Stimulated activated CD8-positive, alpha-beta memory T cell treated with anti-CD3 and anti-CD28 coated beads, Interleukin-4, amount 100 ng/mL, for 48 hours (primary cell): Measurements from ENCODE around the gene SLC49A4.

Source experiments
- DNase-seq: peaks from one replicate; pipeline ENCODE4 v3.0.0-alpha.2; 2020

The SLC49A4 gene

DNA sequence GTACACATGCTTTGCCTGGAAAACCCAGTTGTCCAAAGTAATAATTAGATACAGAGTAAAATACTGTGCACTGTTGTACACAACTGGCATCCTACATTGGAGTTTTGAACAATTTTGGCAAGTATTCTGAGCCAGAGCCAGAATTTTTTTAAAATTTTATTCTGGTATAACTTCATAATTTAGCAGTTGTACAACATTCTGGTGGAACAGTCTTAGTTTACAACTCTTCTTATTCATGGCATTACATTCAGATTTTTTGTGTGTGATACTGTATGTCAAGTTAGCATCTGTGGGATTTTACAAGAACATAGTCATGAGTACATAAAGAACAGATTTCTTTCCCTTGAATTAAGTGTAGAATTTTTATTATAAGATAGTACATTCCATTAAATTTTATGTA lies 67.5 kb downstream of the SLC49A4 start:
- DNase-seq, result no peak

DNA sequence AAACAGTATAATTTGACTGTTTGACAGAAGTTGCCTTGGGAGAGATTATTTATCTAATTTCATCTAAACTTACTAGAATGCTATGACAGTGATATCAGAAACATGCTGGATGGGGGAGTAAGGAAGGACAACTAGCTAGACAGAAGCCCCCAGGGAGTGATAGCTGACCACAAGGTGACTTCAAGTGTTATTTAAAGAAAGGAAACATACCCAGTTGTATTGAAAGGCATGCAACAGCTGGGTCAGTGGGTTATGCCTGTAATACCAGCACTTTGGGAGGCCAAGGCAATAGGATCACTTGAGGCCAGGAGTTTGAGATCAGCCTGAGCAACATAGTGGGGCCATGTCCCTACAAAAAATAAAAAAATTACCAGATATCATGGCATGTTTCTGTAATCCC lies 69.6 kb downstream of the SLC49A4 start:
- DNase-seq, result no peak

DNA sequence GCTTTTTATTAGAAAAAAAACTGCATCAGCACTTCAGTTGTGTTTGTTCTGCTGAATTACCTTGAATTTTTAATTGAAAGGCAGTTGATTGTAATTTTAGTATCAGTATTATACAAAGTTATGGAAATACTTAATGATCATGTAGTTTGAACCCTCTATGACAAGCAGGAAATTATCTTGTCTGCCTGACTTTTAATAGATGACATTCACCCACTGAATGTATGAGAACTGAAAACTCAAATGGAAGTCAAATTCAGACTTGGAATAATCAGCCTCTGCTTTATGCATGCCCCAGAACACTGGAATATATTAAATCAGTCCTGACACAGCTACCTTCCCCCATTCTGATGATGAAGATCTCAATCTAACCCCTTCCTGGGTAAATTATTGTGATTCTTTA lies 73.5 kb downstream of the SLC49A4 start:
- DNase-seq, result no peak

DNA sequence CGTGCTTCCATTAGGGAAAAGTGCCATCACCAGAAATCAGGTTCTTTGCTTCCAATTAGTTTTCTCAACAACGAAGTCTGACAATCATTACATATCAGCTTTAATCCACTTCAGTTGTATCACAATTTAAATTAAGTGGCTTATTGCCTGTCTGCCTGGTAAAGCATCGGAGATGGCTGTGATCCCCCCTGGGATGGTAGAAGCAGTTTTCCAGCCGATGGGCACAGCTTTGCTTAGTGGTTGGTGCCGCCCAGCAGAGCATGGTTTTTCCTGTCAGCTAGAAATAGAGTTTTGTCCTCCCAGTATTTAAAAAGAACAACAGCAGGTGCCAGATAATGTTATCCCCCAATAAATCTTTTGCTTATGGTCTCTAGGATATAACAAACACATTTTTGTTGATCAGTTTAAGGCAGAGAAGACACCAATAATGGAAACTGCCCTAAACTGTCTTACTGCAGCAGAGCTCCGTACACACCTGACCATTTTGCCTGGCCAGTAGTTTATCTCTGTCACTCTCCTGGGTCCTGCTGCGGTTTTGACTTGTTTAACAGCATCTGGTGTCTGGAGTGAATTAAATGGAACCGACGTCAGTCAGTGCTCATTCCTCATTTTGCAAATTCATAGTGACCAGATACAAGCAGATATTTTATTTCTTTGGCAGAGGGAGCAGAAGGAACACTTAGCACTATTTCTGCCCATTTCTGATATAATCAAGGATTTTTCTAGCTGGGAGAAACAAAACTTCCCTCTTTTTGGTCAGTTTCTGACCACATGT lies 79.1 kb downstream of the SLC49A4 start:
- DNase-seq, result no peak

DNA sequence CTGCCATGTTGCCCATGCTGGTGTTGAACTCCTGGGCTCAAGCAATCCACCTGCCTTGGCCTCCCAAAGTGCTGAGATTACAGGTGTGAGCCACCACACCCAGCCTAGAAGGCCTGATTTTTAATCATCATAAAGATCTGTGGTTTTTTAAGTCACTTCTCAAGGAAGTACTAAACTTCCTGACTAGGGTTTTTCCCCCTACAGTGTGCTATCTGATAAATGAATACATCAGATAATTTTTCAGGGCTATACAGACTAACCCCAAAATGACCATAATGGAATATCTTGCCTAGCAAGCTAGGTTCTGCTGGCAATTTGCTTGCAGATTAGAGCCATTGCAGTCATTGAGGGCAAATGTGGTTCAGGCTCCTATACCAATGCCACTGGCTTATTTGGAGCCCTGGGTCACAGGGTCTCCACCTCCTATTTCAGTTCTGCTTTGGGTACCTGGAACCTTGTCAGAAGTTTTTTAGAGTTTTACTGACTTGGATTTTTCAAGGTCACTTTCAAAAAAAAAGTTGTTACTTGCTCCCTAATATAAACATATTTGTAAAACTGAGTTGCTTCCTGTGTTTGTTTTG lies 80.8 kb downstream of the SLC49A4 start:
- no peak for DNase-seq

DNA sequence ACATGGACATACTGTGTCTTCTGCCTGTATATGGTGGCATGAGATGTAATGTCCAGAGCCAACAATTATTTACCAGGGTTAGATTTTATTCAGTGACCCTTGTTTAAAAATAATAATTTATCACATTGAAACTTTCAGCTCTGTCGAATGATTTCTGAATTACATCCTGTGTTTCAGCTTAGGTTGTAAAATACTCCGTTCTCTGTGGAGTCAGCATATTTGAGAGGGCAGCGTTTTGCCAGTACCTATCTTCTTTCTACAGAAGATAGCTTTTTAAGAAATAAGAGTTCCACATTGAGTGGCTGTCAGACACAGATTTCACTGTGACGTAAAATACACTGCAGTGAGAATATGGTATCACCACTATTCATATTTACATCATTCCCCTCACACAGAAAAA lies 85.3 kb downstream of the SLC49A4 start:
- DNase-seq, result no peak

DNA sequence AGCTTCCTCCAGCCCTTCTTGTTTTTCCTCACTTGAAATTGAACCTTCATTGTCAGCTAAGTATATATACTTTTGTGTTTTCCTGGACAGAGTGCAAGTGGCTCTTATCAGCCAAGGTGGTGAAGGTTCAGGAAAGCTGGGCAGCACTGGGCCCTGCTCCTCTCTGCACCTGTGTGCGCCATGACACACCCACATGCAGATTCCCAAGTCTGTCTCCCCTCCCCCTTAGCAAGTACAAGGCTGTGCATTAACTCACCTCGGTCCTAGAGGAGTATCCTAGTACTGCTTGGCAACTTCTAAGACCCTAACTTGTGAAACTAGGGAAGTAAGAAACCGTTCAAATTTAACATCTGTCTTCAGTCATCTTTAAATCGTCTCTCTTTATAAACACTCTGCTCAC lies 85.8 kb downstream of the SLC49A4 start:
- DNase-seq, result no peak

DNA sequence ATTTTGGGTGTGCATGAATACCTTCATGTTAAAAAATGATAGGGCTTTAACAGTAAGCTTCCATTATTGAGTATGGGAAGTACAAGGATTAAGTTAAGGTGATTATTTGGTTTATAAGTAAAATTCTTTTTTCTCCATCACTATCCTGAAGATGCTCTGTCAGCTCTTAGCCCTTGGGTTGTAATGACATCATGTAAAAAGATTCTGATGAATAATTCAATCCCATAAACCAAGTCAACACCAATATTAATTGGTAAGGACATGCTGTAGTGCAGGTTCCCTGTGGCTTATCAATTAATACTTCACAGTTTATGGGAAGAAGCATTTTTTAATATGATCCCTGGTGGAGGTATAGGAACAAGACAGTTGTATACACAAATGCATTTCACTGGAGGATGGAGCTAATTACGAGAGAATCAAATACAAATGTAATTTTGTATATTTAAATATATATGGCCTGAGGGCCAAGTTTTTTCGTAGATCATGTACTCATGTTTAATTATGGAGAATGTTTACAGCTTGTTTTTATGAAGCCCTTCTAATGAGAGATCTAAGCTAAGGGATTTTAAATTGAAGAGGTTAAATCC lies 87.6 kb downstream of the SLC49A4 start:
- DNase-seq, result no peak

DNA sequence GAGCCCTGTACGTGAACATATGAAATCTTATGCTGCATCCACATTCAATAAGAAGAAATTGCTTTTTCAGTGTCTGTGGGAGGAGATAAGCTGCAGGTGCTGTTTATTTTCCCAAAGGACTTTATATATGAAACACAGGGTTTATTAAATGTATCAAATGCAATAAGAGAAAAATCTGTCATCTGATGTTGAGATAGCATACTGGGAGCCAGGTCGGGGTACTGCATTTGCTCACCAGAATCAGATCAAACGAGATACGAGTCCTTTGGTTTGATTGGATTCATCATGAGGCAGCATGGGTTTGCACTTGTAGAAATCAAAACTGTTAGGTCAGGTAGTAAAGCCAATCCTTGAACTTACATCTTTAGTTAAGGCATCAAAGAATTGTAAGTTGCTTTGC lies 91.4 kb downstream of the SLC49A4 start:
- no peak for DNase-seq

DNA sequence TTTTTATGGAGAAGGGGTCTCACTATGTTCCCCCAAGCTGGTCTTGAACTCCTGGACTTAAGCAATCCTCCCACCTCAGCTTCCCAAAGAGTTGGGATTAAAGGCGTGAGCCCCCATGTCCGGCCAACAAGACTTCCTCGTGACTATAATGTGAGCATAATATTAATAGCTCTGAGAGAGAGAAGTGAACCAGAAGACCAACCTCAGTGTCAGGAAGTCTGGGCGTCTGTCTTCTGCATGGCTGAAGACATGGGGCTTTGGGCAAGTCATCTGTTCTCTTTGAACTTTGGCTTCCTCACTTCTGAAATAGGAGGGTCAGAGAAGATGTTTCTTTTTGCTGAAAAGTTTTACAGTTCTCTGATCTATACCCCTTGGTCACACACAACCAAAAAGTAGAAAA lies 92.1 kb downstream of the SLC49A4 start:
- no peak for DNase-seq

DNA sequence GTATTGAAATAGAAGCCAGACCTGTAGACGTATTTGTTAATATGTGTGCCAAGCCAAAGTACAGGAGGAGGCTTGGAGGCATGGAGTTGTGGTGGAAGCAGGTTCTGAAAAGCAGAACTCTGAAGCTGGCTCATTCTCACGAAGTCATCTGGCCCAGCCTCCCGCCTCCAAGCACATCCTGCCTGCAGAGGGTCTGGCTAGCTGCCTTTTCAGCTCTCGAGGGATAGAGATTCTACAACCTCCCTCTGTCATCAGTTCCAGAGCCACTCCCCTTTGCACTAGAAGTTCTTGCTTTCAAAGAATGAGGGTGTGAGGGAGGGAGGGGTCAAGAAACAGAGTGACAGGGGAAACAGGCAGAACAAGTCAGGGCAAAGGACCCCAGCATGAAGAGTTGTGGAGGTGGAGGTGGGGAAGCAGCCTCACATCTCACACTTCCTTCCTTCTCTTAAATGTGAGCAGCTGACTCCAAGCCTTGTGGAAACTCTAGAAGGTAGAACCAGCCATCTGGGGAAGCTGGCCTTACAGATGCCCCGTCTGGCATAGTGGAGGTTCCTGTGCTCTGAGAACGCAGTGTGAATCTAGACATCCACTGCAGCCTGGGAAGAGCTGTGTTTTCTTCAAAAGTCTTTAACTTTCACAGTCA lies 95.3 kb downstream of the SLC49A4 start:
- no peak for DNase-seq

DNA sequence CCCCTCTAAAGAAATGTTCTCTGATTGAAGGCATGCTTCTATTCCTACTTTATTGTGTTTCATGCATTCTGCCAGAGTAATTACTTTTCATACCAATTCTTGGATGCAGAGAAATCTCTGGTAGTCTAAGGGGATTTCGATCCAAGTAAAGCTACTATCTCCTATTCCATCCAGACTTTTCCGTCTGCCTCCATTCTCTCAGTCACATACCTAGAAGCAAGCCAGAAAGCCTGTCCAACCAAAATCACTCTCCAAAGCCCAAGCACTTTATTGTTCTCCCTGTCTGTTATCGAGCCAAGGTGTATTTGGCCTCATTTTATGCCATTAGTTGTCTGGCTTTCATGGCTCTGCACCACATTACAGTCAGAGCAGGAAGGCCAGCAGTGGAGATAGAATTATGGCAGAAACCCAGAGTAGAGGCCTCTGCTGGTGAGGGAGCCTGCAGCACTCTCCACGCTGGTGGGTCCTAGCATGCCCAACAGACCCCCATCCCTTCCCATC lies 95.9 kb downstream of the SLC49A4 start:
- no peak for DNase-seq

DNA sequence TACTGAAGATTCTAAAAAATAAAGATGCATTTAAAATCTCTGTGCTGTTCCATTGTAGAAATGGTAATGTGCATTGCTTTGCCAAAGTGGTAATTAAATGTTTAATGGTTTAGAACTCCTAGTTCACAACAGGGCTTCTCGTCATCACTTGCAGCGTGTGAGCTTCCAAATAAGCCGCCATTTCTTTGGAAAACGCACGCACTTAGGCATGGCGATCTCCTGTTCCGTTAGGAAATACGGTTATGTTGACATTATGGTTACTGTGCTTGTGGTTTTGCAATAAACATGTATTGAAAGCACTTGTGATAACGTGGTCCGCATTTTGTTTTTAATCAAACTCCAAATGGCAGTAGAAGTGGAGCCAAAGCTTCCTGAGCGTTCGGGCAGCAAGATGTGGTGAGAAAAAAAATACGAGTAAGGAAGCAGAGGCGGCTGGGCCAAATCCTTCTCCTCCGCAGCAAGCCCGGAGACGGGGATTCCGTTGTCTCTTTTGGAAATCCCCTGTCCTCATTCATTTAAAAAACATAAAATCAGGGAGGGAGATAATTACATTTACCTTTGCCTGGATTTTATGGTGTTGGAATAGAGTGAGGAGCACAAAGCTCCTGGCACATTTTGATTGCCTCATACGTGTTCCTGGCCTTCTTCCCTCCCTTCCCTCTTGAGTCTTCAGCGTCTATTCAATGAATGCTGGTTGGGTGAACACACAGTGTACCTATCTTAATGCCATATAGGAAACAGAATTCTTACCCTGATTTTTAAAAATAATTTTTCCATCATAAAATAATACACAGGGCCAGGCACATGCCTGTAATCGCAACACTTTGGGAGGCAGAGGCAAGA lies 97.5 kb downstream of the SLC49A4 start:
- no peak for DNase-seq

DNA sequence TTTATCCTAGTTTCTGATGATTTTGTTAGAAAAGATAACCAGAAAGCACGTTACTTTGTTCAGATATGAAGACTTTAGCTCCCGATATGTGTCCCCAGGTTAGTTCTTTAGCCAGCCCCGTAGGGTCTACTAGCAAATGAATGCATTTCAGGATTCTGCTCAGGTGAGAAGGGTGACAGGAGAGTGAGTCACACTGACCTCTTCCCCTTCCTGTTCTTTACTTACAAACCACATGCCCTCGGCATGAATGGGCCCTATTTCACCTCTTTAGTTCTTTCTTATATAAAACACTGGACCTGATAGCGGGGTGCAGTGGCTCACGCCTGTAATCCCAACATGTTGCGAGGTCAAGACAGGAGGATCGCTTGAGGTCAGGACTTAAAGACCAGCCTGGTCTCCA lies 98.4 kb downstream of the SLC49A4 start:
- DNase-seq, result no peak

DNA sequence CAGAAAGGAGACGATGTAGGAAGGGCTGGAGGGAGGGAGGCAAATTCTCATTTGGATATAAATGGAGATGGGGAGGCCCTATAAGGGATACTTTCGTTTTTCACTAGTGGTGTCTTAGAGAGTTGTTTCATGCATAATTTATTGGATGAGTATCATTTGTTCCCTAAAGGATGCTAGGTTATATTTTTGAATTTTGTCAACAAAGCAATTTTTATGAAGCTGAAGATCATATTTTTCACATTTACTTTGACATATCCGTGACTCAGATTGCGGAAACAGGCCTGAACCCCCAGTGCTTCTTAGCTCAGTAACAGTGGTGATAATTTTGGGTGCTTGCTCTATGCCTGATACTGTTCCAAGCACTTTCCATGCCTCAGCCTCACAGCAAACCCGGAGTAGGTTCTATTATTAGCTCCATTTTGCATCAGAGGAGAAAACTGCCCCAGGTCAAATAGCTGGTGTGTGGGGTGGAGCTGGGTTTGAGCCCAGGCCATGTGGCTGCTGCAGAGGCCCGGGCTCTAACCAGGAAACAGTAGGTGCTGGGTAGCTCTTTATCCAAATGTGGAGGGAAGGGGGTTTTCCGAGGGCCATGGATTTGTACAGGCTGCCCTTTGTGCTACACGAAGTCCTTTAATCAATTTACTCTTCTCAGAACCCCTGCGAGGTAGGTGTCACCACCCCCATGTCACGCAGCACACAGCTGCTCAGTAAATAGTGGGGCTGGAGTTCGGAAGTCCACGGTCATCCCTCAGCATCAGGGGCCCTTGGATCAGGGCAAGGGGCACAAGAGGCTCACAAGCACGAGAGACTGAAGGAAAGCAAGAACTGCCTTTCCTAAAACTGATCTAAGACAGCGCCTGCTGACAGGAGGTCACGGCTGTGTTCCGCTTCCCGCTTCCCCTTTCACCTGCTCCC lies 99.1 kb downstream of the SLC49A4 start:
- no peak for DNase-seq

DNA sequence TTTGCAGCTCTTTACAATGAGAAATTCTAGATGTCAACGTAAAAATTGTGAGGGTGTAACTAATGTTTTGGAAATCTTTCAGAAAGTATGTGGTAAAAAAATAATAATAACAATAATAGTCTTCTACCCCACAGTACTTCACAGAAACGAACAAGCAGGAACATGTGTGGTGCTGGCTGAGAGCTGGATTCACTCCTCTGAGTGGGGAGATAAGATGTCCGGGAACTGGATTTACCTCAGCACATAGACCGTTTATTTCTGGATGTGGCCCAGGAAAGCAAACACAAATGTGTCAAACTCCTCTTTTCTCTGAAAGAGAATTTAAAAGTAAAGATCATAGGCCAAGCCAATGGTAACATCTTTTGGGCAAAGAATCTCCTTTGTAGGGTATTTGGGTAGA lies 103.4 kb downstream of the SLC49A4 start:
- no peak for DNase-seq

DNA sequence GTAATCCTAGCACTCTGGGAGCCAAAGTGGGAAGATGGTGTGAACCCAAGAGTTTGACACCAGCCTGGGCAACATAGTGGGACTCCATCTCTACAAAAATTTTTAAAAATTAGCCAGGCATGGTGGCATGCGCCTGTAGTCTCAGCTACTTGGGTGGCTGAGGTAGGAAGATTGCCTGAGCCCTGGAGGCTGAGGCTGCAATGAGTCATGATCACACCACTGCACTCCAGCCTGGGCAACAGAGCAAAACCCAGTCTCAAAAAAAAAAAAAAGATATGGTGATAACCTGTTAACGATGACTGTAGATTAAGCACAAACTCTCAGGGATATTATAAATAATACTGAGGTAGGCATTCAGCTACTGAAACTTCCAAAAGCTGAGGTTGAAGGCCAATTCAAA lies 107.5 kb downstream of the SLC49A4 start:
- DNase-seq, result no peak

DNA sequence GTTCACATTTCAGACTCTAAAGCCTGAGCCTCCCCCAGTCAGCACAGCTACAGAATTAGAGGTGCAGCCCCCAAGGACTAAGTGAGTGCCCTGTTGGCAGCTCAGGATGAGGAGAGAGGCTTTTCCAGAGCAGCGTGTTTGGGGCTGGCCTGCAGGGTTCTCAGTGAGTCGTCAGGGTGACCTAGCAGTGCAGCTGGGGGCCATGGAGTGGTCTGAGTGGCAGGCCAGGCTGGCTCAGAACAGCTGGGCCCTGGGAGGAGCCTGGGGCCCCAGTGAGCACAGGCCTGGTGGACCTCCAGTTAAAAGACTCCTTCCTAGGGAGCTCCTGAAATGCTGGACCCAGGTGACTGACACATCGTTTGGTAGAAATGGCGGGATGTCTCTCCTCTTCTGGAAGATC lies 108.3 kb downstream of the SLC49A4 start:
- DNase-seq, result no peak

DNA sequence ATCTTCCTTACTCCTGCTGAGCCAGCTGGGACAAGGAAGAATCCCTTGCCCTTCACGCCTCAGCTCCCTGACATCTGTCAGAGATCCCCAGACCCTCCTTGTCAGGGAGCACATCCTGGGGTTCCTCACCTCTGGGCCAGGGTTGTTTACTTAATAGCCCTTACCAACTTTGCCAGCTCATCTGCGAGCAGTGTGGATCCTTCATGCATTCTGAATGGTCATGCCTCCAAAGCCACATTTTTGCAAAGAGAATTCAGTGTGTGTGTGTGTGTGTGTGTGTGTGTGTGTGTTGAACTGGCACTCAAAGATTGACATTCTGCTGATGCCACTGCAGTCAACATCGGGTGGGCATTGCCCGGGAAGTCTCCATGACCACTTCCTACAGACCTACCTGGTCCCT lies 112.6 kb downstream of the SLC49A4 start:
- DNase-seq, result no peak

DNA sequence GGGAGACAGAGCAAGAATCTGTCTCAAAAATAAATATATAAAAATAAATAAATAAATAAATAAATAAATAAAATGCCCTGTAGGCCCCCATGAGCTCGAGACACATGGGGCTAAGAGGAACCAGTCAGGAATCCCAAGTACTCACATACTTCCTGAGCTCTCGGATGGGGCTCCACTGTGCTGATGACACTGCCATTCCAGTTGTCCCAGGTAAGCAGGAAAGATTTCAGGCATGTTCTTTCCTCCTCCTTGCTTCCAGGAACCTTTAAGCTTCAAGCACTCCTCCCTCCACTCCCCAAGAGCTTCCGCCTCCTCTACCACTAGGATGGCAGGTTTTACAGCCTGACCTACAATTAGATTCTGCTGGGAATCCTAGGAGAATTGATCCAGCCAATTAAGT lies 113.4 kb downstream of the SLC49A4 start:
- no peak for DNase-seq

DNA sequence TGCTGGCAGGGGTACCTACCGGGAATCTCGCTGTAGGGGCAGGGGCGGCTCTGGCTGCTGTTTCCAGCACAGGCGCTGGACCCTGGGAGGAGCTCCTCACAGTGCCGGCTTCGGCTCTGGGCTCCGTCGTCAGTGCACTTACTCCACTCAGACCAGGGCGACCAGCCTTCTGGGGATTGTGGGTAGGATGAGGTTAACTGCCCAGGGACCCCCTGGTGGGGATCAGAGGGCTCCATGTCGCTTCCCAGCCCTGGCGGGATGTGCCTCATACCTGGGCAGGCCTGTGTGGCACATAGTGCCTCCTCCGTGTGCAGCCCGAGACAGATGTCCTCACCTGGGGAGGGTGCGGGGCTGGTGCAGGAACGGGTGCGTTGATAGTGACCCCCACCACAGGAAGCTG lies 117.0 kb downstream of the SLC49A4 start:
- DNase-seq, result no peak
